ENCODE results near the gene ALDH1A1. TPM values are rescaled to one million over a fixed set of nuclear protein-coding genes. Genes with fewer than 3 reads are reported as not detected.

The ALDH1A1 gene
- polyA plus RNA-seq, 1 of the 3 experiments (the other 2 are of a cell fraction), result 0.03 TPM

DNA sequence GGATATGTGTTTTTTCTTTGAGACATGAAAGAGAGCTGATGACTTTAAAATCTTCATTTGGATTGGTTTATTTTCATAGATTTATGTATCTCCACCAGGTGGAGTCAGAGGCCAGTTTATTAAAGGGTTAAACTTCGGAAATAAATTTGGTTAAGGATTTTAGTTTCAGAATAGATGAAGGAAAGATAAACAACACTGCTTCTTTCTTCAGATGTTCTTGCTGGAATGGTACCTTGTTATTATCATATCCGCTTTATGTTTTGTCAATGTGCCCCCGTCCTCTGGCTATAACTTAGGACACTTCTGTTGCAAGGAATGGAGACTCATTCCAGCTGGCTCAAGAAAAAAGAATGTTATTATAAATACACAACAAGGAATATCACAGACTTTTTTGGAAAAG, 81.2 kb downstream of the ALDH1A1 start:
- H2AFZ ChIP-seq (ENCODE audit: low read depth), result no peak overlapping the region
- no peak for DNase-seq
- no peak overlapping the region for H3K27ac ChIP-seq (ENCODE audit: low read depth in 2 of 2, low read length in 1 of 2)
- peak overlapping the region in 1 of 2 experiments; percentile 21; a peak in 1 of 4 replicates for H3K4me3 ChIP-seq (ENCODE audit: low read depth in 2 of 2, low read length in 1 of 2)
- H3K9me3 ChIP-seq, result no peaks in the 10 kb centered on the region
- H3K27me3 ChIP-seq (ENCODE audit: insufficient read depth), result peaks cover 25% of the 10 kb centered on the region; the same call in 1 of the 2 replicates
- no peaks in the 10 kb centered on the region for H3F3A ChIP-seq (replicated peaks; ENCODE audit: insufficient read depth)
- POLR2A ChIA-PET, result no interaction called here
- no peaks in the 10 kb centered on the region for H3K4me1 ChIP-seq (ENCODE audit: control insufficient read depth in 1 of 2, insufficient read depth in 2 of 2, low read depth in 1 of 2, low read length in 1 of 2)
- CTCF ChIA-PET, result interaction anchor here (0.7 to 1.1 kb wide), 4 partner anchors 145 to 151 kb away, joined by 3 to 4 read pairs (median 3); no protein-coding TSS in a partner anchor
- no peak overlapping the region for H3K9ac ChIP-seq
- H3K79me2 ChIP-seq (ENCODE audit: insufficient read depth), result no peaks in the 10 kb centered on the region
- no peak overlapping the region for H3K4me2 ChIP-seq
- no peaks in the 10 kb centered on the region for H4K20me1 ChIP-seq (ENCODE audit: insufficient read depth)
- no peaks in the 10 kb centered on the region for H3K9me2 ChIP-seq
- TF ChIP-seq TAF1 (IDR thresholded peaks at IDR 0.05; ENCODE audit: borderline replicate concordance, low read depth, low read length) (no peak), RAD21 (IDR thresholded peaks at IDR 0.05; ENCODE audit: low read length) (peak; percentile 38), SMC3 (IDR thresholded peaks at IDR 0.05; ENCODE audit: low read depth, low read length) (0 out of 2 replicates have a peak, but pooled peaks have one; percentile 2), GATA2 (CRISPR knock-in tag; IDR thresholded peaks at IDR 0.05) (no peak)
- TF ChIP-seq, protein P1, sequence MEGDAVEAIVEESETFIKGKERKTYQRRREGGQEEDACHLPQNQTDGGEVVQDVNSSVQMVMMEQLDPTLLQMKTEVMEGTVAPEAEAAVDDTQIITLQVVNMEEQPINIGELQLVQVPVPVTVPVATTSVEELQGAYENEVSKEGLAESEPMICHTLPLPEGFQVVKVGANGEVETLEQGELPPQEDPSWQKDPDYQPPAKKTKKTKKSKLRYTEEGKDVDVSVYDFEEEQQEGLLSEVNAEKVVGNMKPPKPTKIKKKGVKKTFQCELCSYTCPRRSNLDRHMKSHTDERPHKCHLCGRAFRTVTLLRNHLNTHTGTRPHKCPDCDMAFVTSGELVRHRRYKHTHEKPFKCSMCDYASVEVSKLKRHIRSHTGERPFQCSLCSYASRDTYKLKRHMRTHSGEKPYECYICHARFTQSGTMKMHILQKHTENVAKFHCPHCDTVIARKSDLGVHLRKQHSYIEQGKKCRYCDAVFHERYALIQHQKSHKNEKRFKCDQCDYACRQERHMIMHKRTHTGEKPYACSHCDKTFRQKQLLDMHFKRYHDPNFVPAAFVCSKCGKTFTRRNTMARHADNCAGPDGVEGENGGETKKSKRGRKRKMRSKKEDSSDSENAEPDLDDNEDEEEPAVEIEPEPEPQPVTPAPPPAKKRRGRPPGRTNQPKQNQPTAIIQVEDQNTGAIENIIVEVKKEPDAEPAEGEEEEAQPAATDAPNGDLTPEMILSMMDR (IDR thresholded peaks at IDR 0.05), result peak; percentile 69
- H3K36me3 ChIP-seq (replicated peaks in 1 of 2; ENCODE audit: control insufficient read depth in 1 of 2, insufficient read depth in 2 of 2, low read length in 1 of 2), result no peaks in the 10 kb centered on the region
- 2% methylated on average over 3 of the region's 3 CpGs for WGBS (ENCODE audit: low lambda C conversion rate)

DNA sequence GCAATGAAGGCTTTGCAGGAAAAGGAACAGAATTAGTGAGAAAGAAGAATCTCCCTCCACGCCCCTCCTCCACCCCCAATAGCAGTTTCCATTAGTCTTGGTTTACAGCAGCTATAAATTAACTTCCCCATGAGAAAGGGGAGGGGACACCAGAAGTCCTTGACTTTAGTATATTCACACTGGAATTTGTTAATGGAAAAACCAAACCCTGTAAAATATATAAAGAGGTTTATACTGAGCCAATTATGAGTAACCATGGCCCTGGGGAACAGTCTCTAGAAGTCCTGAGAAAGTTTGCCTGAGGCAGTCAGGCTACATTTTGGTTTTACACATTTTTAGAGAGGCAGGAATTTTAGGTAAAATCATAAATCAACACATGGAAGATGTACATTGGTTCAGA, 88.5 kb downstream of the ALDH1A1 start:
- WGBS (ENCODE audit: low lambda C conversion rate), result 22% methylated on average over 1 of the region's 1 CpG
- CTCF ChIA-PET, result no interaction called here

DNA sequence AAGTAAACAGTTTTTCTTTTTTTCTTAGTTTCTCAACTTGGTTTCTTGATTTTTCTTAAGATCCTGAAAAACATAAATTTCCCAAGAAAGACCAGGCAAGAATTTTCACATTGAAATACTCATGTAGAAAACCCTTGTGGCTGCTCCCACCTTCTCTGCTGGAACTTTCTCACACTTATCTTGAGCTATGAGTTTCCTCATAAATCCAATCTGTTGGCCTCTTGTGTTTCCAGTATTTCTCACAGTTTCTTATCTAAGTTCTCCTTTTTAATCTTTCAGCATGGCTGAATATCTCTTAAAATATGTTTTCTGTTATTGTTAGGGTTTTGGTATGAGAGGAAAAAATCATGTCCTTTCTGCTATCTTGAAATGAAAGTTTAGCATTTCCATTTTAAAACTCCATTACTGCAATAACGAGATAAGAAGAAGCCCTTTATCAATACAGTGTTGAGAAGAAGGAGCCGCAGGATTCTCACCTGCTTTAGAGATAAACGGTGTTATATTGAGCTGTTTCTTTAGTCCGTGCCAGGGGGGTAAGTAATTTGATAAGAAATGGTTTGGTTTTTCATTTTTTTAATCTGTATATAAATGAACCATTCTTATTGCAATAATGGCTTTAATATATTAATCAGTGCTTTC, 89.3 kb downstream of the ALDH1A1 start:
- no peaks in the 10 kb centered on the region for H3K4me1 ChIP-seq (ENCODE audit: control insufficient read depth in 1 of 2, insufficient read depth in 2 of 2, low read depth in 1 of 2, low read length in 1 of 2)
- no peak overlapping the region for H3K27ac ChIP-seq (ENCODE audit: low read depth in 2 of 2, low read length in 1 of 2)
- no peaks in the 10 kb centered on the region for H4K20me1 ChIP-seq (ENCODE audit: insufficient read depth)
- no peak overlapping the region for H3K4me2 ChIP-seq
- no peak for DNase-seq
- H3F3A ChIP-seq (replicated peaks; ENCODE audit: insufficient read depth), result no peaks in the 10 kb centered on the region
- no peak overlapping the region for H3K9ac ChIP-seq
- H3K27me3 ChIP-seq (ENCODE audit: insufficient read depth), result peaks cover 31% of the 10 kb centered on the region; the same call in 1 of the 2 replicates
- ChIA-PET POLR2A (no interaction called here), CTCF (no interaction called here)
- no peak overlapping the region for H2AFZ ChIP-seq (ENCODE audit: low read depth)
- H3K36me3 ChIP-seq (replicated peaks in 1 of 2; ENCODE audit: control insufficient read depth in 1 of 2, insufficient read depth in 2 of 2, low read length in 1 of 2), result no peaks in the 10 kb centered on the region
- H3K4me3 ChIP-seq (ENCODE audit: low read depth in 2 of 2, low read length in 1 of 2), result no peak overlapping the region
- H3K9me2 ChIP-seq, result no peaks in the 10 kb centered on the region
- WGBS (ENCODE audit: low lambda C conversion rate), result 18% methylated on average over 4 of the region's 4 CpGs
- H3K79me2 ChIP-seq (ENCODE audit: insufficient read depth), result no peaks in the 10 kb centered on the region
- H3K9me3 ChIP-seq, result no peaks in the 10 kb centered on the region
- TF ChIP-seq RCOR1 (IDR thresholded peaks at IDR 0.05; ENCODE audit: low read length), result no peak
- TF ChIP-seq RFX5 (IDR thresholded peaks at IDR 0.05; ENCODE audit: low read length), result no peak
- TF ChIP-seq NFIC (IDR thresholded peaks at IDR 0.05; ENCODE audit: borderline replicate concordance), result no peak
- no peak for TF ChIP-seq FOSL2 (IDR thresholded peaks at IDR 0.05; ENCODE audit: borderline replicate concordance, low read depth)
- TF ChIP-seq FOXM1 (IDR thresholded peaks at IDR 0.05; ENCODE audit: low read depth), result no peak
- no peak for TF ChIP-seq MXI1 (IDR thresholded peaks at IDR 0.05; ENCODE audit: low read depth, low read length)
- TF ChIP-seq YY1 (IDR thresholded peaks at IDR 0.05; ENCODE audit: low read depth), result no peak
- TF ChIP-seq, protein P2, sequence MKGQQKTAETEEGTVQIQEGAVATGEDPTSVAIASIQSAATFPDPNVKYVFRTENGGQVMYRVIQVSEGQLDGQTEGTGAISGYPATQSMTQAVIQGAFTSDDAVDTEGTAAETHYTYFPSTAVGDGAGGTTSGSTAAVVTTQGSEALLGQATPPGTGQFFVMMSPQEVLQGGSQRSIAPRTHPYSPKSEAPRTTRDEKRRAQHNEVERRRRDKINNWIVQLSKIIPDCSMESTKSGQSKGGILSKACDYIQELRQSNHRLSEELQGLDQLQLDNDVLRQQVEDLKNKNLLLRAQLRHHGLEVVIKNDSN (IDR thresholded peaks at IDR 0.05; ENCODE audit: borderline replicate concordance, low read depth), result no peak
- no peak for TF ChIP-seq EZH2phosphoT487 (IDR thresholded peaks at IDR 0.05; ENCODE audit: borderline replicate concordance, low read depth)
- TF ChIP-seq RXRA (IDR thresholded peaks at IDR 0.05; ENCODE audit: borderline replicate concordance, low read depth), result no peak
- TF ChIP-seq JUND (IDR thresholded peaks at IDR 0.05), result no peak
- TF ChIP-seq CHD2 (IDR thresholded peaks at IDR 0.05; ENCODE audit: low read length, partially characterized antibody), result no peak
- TF ChIP-seq SMC3 (IDR thresholded peaks at IDR 0.05; ENCODE audit: low read depth, low read length), result no peak
- TF ChIP-seq, protein P3, sequence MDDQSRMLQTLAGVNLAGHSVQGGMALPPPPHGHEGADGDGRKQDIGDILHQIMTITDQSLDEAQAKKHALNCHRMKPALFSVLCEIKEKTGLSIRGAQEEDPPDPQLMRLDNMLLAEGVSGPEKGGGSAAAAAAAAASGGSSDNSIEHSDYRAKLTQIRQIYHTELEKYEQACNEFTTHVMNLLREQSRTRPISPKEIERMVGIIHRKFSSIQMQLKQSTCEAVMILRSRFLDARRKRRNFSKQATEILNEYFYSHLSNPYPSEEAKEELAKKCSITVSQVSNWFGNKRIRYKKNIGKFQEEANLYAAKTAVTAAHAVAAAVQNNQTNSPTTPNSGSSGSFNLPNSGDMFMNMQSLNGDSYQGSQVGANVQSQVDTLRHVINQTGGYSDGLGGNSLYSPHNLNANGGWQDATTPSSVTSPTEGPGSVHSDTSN (IDR thresholded peaks at IDR 0.05), result no peak
- no peak for TF ChIP-seq POLR2AphosphoS5 (IDR thresholded peaks at IDR 0.05; ENCODE audit: low read depth, low read length)

More for the DNA sequence above, 88.5 kb downstream of the ALDH1A1 start:
- no peaks in the 10 kb centered on the region for H4K20me1 ChIP-seq (ENCODE audit: insufficient read depth)
- H3K79me2 ChIP-seq (ENCODE audit: insufficient read depth), result no peaks in the 10 kb centered on the region
- no peak for DNase-seq
- TF ChIP-seq YY1 (IDR thresholded peaks at IDR 0.05; ENCODE audit: low read depth) (no peak), TAF1 (IDR thresholded peaks at IDR 0.05; ENCODE audit: borderline replicate concordance, low read depth, low read length) (no peak)
- H3F3A ChIP-seq (replicated peaks; ENCODE audit: insufficient read depth), result no peaks in the 10 kb centered on the region
- H3K9me3 ChIP-seq, result no peaks in the 10 kb centered on the region
- peaks cover 31% of the 10 kb centered on the region; the same call in 1 of the 2 replicates for H3K27me3 ChIP-seq (ENCODE audit: insufficient read depth)
- no peaks in the 10 kb centered on the region for H3K9me2 ChIP-seq
- no peak overlapping the region for H2AFZ ChIP-seq (ENCODE audit: low read depth)
- H3K4me3 ChIP-seq (ENCODE audit: low read depth in 2 of 2, low read length in 1 of 2), result no peak overlapping the region
- POLR2A ChIA-PET, result no interaction called here
- H3K36me3 ChIP-seq (replicated peaks in 1 of 2; ENCODE audit: control insufficient read depth in 1 of 2, insufficient read depth in 2 of 2, low read length in 1 of 2), result no peaks in the 10 kb centered on the region
- no peak overlapping the region for H3K27ac ChIP-seq (ENCODE audit: low read depth in 2 of 2, low read length in 1 of 2)
- no peak overlapping the region for H3K9ac ChIP-seq
- no peak overlapping the region for H3K4me2 ChIP-seq
- H3K4me1 ChIP-seq (ENCODE audit: control insufficient read depth in 1 of 2, insufficient read depth in 2 of 2, low read depth in 1 of 2, low read length in 1 of 2), result no peaks in the 10 kb centered on the region
